ENCODE measurements around the gene RAB43. TPM values are rescaled to one million over a fixed set of nuclear protein-coding genes. Genes with fewer than 3 reads are reported as not detected.

The RAB43 gene
- total RNA-seq, 2 donors from 2014 or later, result 33.3 to 42.6 TPM

GRCh38 chr3:129105862-129106261 lies 15.7 kb downstream of the RAB43 start:
- no peak for DNase-seq
- no peaks in the 10 kb centered on the region for H3K4me1 ChIP-seq
- peaks cover 9% of the 10 kb centered on the region for H3K36me3 ChIP-seq
- H3K27me3 ChIP-seq, result no peaks in the 10 kb centered on the region
- no peak for TF ChIP-seq CTCF (IDR thresholded peaks at IDR 0.05)
- H3K9me3 ChIP-seq, result no peaks in the 10 kb centered on the region
- H3K4me3 ChIP-seq, result no peak overlapping the region
- no peak overlapping the region for H3K27ac ChIP-seq
- H3K9ac ChIP-seq (ENCODE audit: low read depth in 2 of 2, low read length in 2 of 2), result no peak overlapping the region
- intact Hi-C loops (cut with DNase I), result no loop called here

- no peaks in the 10 kb centered on the region for H3K9me3 ChIP-seq
- H3K9ac ChIP-seq (ENCODE audit: low read depth in 2 of 2, low read length in 2 of 2), result no peak overlapping the region
- no peak for DNase-seq
- H3K4me1 ChIP-seq, result no peaks in the 10 kb centered on the region
- no peak overlapping the region for H3K4me3 ChIP-seq
- H3K36me3 ChIP-seq, result peaks cover 9% of the 10 kb centered on the region
- intact Hi-C loops (cut with DNase I), result no loop called here
- H3K27ac ChIP-seq, result no peak overlapping the region
- H3K27me3 ChIP-seq, result no peaks in the 10 kb centered on the region
- no peak for TF ChIP-seq CTCF (IDR thresholded peaks at IDR 0.05)
Measured at GRCh38 chr3:129104498-129105079, 17.0 kb downstream of the RAB43 start.

GRCh38 chr3:129104051-129104450 lies 17.6 kb downstream of the RAB43 start:
- Histone ChIP-seq H3K9me3 (no peaks in the 10 kb centered on the region), H3K27me3 (no peaks in the 10 kb centered on the region), H3K4me1 (no peaks in the 10 kb centered on the region), H3K4me3 (no peak overlapping the region), H3K9ac (ENCODE audit: low read depth in 2 of 2, low read length in 2 of 2) (no peak overlapping the region), H3K27ac (no peak overlapping the region), H3K36me3 (peaks cover 9% of the 10 kb centered on the region)
- DNase-seq, result no peak
- intact Hi-C loops (cut with DNase I), result no loop called here
- no peak for TF ChIP-seq CTCF (IDR thresholded peaks at IDR 0.05)

- H3K36me3 ChIP-seq, result peaks cover 3% of the 10 kb centered on the region
- H3K9me3 ChIP-seq, result no peaks in the 10 kb centered on the region
- H3K27me3 ChIP-seq, result no peaks in the 10 kb centered on the region
- H3K9ac ChIP-seq (ENCODE audit: low read depth in 2 of 2, low read length in 2 of 2), result no peak overlapping the region
- no peak overlapping the region for H3K27ac ChIP-seq
- no peaks in the 10 kb centered on the region for H3K4me1 ChIP-seq
- DNase-seq, result no peak
- no peak for TF ChIP-seq CTCF (IDR thresholded peaks at IDR 0.05)
- intact Hi-C loops (cut with DNase I), result no loop called here
- no peak overlapping the region for H3K4me3 ChIP-seq
Measured at GRCh38 chr3:129103296-129103695, 18.3 kb downstream of the RAB43 start.

- H3K36me3 ChIP-seq, result no peaks in the 10 kb centered on the region
- no peak for TF ChIP-seq CTCF (IDR thresholded peaks at IDR 0.05)
- no peaks in the 10 kb centered on the region for H3K9me3 ChIP-seq
- no peak overlapping the region for H3K4me3 ChIP-seq
- H3K4me1 ChIP-seq, result no peaks in the 10 kb centered on the region
- intact Hi-C loops (cut with DNase I), result no loop called here
- no peak overlapping the region for H3K9ac ChIP-seq (ENCODE audit: low read depth in 2 of 2, low read length in 2 of 2)
- H3K27ac ChIP-seq, result no peak overlapping the region
- no peaks in the 10 kb centered on the region for H3K27me3 ChIP-seq
- DNase-seq, result no peak
Measured at GRCh38 chr3:129101370-129102138, 20.1 kb downstream of the RAB43 start.
